Measurements from ENCODE around the gene SLC66A2.

The SLC66A2 gene

DNA sequence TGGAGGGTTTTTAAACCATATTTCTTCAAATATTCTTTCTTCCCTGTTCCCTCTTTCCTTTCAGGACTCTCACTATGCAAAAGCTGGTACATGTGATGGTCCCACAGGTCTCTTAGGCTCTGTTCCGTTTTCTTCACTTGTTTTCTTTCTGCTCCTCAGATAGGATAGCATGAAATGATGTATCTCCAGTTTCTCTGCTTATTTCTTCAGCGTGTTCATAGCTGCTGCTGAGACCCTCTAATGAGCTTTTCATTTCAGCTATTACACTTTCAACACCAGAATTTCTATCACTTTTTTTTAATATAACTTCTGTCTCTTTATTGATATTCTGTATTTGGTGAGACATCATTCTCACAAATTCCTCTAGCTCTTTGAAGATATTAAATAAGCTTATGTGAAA is 89.8 kb downstream of the SLC66A2 start:
- no peaks in the 10 kb centered on the region for H3K4me1 ChIP-seq (ENCODE audit: low read length)
- H3K4me3 ChIP-seq (ENCODE audit: low read length) = no peak overlapping the region
- H3K9me3 ChIP-seq (replicated peaks; ENCODE audit: insufficient read depth, low read length) = no peaks in the 10 kb centered on the region
- TF ChIP-seq EZH2 (optimal IDR thresholded peaks at IDR 0.05; ENCODE audit: low read depth, low read length) (no peak), EZH2phosphoT487 (IDR thresholded peaks at IDR 0.05; ENCODE audit: low read length) (no peak)
- TF ChIP-seq, protein P1, sequence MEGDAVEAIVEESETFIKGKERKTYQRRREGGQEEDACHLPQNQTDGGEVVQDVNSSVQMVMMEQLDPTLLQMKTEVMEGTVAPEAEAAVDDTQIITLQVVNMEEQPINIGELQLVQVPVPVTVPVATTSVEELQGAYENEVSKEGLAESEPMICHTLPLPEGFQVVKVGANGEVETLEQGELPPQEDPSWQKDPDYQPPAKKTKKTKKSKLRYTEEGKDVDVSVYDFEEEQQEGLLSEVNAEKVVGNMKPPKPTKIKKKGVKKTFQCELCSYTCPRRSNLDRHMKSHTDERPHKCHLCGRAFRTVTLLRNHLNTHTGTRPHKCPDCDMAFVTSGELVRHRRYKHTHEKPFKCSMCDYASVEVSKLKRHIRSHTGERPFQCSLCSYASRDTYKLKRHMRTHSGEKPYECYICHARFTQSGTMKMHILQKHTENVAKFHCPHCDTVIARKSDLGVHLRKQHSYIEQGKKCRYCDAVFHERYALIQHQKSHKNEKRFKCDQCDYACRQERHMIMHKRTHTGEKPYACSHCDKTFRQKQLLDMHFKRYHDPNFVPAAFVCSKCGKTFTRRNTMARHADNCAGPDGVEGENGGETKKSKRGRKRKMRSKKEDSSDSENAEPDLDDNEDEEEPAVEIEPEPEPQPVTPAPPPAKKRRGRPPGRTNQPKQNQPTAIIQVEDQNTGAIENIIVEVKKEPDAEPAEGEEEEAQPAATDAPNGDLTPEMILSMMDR (IDR thresholded peaks at IDR 0.05; ENCODE audit: low read length) = no peak
- H3K27me3 ChIP-seq (replicated peaks; ENCODE audit: insufficient read depth, low read length) = no peaks in the 10 kb centered on the region; the same call in 1 of the 2 replicates
- no peak overlapping the region for H3K4me2 ChIP-seq (ENCODE audit: low read depth, low read length)
- no peaks in the 10 kb centered on the region for H3K9me2 ChIP-seq (replicated peaks; ENCODE audit: insufficient read depth, low read length)
- H3K9ac ChIP-seq (ENCODE audit: low read length) = no peak overlapping the region
- no peaks in the 10 kb centered on the region for H3F3A ChIP-seq (ENCODE audit: insufficient read depth, low read length)
- H4K20me1 ChIP-seq (ENCODE audit: insufficient read depth, low read length) = no peaks in the 10 kb centered on the region
- no peak overlapping the region for H2AFZ ChIP-seq (ENCODE audit: low read length)
- H3K79me2 ChIP-seq (ENCODE audit: low read length) = no peaks in the 10 kb centered on the region
- no peaks in the 10 kb centered on the region for H3K36me3 ChIP-seq (replicated peaks; ENCODE audit: insufficient read depth, low read length)
- no peak for DNase-seq
- no peak overlapping the region for H3K27ac ChIP-seq (ENCODE audit: low read length)

DNA sequence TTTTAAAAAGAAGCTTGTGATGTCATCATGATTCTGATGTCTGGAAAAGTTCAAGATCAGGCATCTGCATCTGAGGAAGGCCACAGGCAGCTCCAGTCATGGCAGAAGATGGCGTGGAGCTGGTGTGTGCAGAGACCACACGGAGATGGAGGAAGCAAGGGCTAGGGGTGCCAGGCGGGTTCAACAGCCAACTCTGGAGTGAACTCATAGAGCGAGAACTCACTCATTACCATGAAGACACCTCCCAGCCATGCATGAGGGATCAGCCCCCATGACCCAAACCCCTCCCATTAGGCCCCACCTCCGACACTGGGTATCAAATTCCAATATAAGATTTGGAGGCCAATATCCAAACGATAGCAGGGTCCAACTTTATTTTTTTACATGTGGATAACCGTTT is 92.1 kb downstream of the SLC66A2 start:
- H3K9me3 ChIP-seq (replicated peaks; ENCODE audit: insufficient read depth, low read length) = no peaks in the 10 kb centered on the region
- TF ChIP-seq EZH2 (optimal IDR thresholded peaks at IDR 0.05; ENCODE audit: low read depth, low read length) = no peak
- TF ChIP-seq, protein P1 (IDR thresholded peaks at IDR 0.05; ENCODE audit: low read length) = no peak
- no peak for TF ChIP-seq EZH2phosphoT487 (IDR thresholded peaks at IDR 0.05; ENCODE audit: low read length)
- no peaks in the 10 kb centered on the region for H3K9me2 ChIP-seq (replicated peaks; ENCODE audit: insufficient read depth, low read length)
- no peaks in the 10 kb centered on the region; the same call in 1 of the 2 replicates for H3K27me3 ChIP-seq (replicated peaks; ENCODE audit: insufficient read depth, low read length)
- H3K4me1 ChIP-seq (ENCODE audit: low read length) = no peaks in the 10 kb centered on the region
- H3K4me2 ChIP-seq (ENCODE audit: low read depth, low read length) = no peak overlapping the region
- no peak overlapping the region for H3K9ac ChIP-seq (ENCODE audit: low read length)
- DNase-seq = no peak
- no peaks in the 10 kb centered on the region for H3K36me3 ChIP-seq (replicated peaks; ENCODE audit: insufficient read depth, low read length)
- H3K27ac ChIP-seq (ENCODE audit: low read length) = no peak overlapping the region
- H4K20me1 ChIP-seq (ENCODE audit: insufficient read depth, low read length) = no peaks in the 10 kb centered on the region
- no peak overlapping the region for H3K4me3 ChIP-seq (ENCODE audit: low read length)
- no peaks in the 10 kb centered on the region for H3F3A ChIP-seq (ENCODE audit: insufficient read depth, low read length)
- no peaks in the 10 kb centered on the region for H3K79me2 ChIP-seq (ENCODE audit: low read length)
- no peak overlapping the region for H2AFZ ChIP-seq (ENCODE audit: low read length)

DNA sequence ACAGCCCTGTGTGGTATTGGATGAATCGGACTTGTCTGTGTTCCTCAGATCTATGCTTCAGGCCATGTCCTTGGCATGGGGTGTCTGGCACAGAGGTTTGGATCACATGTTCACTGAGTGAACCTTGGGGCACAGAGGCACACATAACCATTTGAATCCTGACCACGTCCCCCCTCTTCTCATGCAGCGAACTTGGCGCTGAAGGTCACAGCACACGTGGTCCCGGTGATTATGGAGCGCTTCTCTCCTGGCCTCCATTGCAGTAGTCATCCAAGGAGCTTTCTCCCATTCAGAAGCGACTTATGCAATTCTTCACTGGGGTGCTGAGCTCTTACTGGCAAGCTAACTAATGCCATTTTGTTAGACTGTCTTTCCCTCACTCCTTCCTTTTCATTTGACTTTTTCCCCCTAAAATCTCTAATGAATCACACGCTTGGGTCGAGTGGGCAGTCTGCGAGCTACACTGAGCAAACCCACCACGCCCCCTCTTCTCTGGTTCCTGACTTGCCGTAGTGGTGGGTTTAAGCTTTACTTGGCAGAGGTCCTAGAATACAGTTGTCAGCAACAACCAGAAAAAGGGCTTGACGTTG is 94.3 kb downstream of the SLC66A2 start:
- H3K79me2 ChIP-seq (ENCODE audit: low read length) = no peaks in the 10 kb centered on the region
- no peak for DNase-seq
- no peaks in the 10 kb centered on the region for H3K9me3 ChIP-seq (replicated peaks; ENCODE audit: insufficient read depth, low read length)
- H3K27me3 ChIP-seq (replicated peaks; ENCODE audit: insufficient read depth, low read length) = no peaks in the 10 kb centered on the region; the same call in 1 of the 2 replicates
- H3K9me2 ChIP-seq (replicated peaks; ENCODE audit: insufficient read depth, low read length) = no peaks in the 10 kb centered on the region
- no peaks in the 10 kb centered on the region for H3K4me1 ChIP-seq (ENCODE audit: low read length)
- H2AFZ ChIP-seq (ENCODE audit: low read length) = no peak overlapping the region
- H3K27ac ChIP-seq (ENCODE audit: low read length) = no peak overlapping the region
- no peaks in the 10 kb centered on the region for H4K20me1 ChIP-seq (ENCODE audit: insufficient read depth, low read length)
- no peaks in the 10 kb centered on the region for H3F3A ChIP-seq (ENCODE audit: insufficient read depth, low read length)
- no peaks in the 10 kb centered on the region for H3K36me3 ChIP-seq (replicated peaks; ENCODE audit: insufficient read depth, low read length)
- no peak overlapping the region for H3K4me3 ChIP-seq (ENCODE audit: low read length)
- H3K4me2 ChIP-seq (ENCODE audit: low read depth, low read length) = no peak overlapping the region
- no peak overlapping the region for H3K9ac ChIP-seq (ENCODE audit: low read length)
- TF ChIP-seq EZH2 (optimal IDR thresholded peaks at IDR 0.05; ENCODE audit: low read depth, low read length) (no peak), EZH2phosphoT487 (IDR thresholded peaks at IDR 0.05; ENCODE audit: low read length) (no peak)
- TF ChIP-seq, protein P1 (IDR thresholded peaks at IDR 0.05; ENCODE audit: low read length) = no peak

Data from MM.1S (cell line).